T-helper 2 cell treated with Interferon-gamma antibody and Interleukin-4, amounts not matched to agents 5 μg/mL and 100 μg/mL, for 36 hours (primary cell): ENCODE results near the gene STAG1.

Experiments
- DNase-seq: peaks from one replicate; pipeline ENCODE4 v3.0.0; 2021; ENCODE audit warnings: low spot score
- H3K27ac Mint-ChIP-seq: one replicate; pipeline ENCODE4 v1.8.0; 2021; ENCODE audit warnings: mild to moderate bottlenecking, mixed read lengths
- H3K27me3 Mint-ChIP-seq: one replicate; pipeline ENCODE4 v1.8.0; 2021; ENCODE audit warnings: low read depth, mixed read lengths
- H3K36me3 Mint-ChIP-seq: one replicate; pipeline ENCODE4 v1.8.0; 2021; ENCODE audit warnings: low read depth, mixed read lengths
- H3K4me1 Mint-ChIP-seq: one replicate; pipeline ENCODE4 v1.8.0; 2021; ENCODE audit warnings: low read depth, mixed read lengths
- H3K4me3 Mint-ChIP-seq: one replicate; pipeline ENCODE4 v1.8.0; 2022; ENCODE audit warnings: mild to moderate bottlenecking, moderate library complexity, mixed read lengths
- H3K9me3 Mint-ChIP-seq: one replicate; pipeline ENCODE4 v1.8.0; 2021; ENCODE audit warnings: mixed read lengths

The STAG1 gene

GRCh38 chr3:136708333-136708985 is 43.7 kb downstream of the STAG1 start:
- no peak overlapping the region for H3K27ac Mint-ChIP-seq
- H3K9me3 Mint-ChIP-seq, result peaks cover 3% of the 10 kb centered on the region
- peaks cover 24% of the 10 kb centered on the region for H3K36me3 Mint-ChIP-seq
- H3K4me3 Mint-ChIP-seq, result no peak overlapping the region
- no peak for DNase-seq
- no peaks in the 10 kb centered on the region for H3K27me3 Mint-ChIP-seq
- H3K4me1 Mint-ChIP-seq, result peaks cover 1% of the 10 kb centered on the region

GRCh38 chr3:136703429-136703828 is 48.7 kb downstream of the STAG1 start:
- H3K36me3 Mint-ChIP-seq, result peaks cover 31% of the 10 kb centered on the region
- H3K27ac Mint-ChIP-seq, result no peak overlapping the region
- peaks cover 2% of the 10 kb centered on the region for H3K4me1 Mint-ChIP-seq
- no peak overlapping the region for H3K4me3 Mint-ChIP-seq
- H3K27me3 Mint-ChIP-seq, result no peaks in the 10 kb centered on the region
- peaks cover 15% of the 10 kb centered on the region for H3K9me3 Mint-ChIP-seq
- no peak for DNase-seq

- Mint-ChIP-seq H3K36me3 (peaks cover 50% of the 10 kb centered on the region), H3K4me3 (no peak overlapping the region), H3K4me1 (peaks cover 12% of the 10 kb centered on the region), H3K27me3 (no peaks in the 10 kb centered on the region), H3K27ac (no peak overlapping the region), H3K9me3 (peaks cover 48% of the 10 kb centered on the region)
- DNase-seq, result no peak
Measured at GRCh38 chr3:136699271-136699828, 52.8 kb downstream of the STAG1 start.

- no peak overlapping the region for H3K4me3 Mint-ChIP-seq
- H3K4me1 Mint-ChIP-seq, result peaks cover 16% of the 10 kb centered on the region
- H3K27ac Mint-ChIP-seq, result no peak overlapping the region
- no peak for DNase-seq
- H3K36me3 Mint-ChIP-seq, result peaks cover 50% of the 10 kb centered on the region
- no peaks in the 10 kb centered on the region for H3K27me3 Mint-ChIP-seq
- peaks cover 58% of the 10 kb centered on the region for H3K9me3 Mint-ChIP-seq
Measured at GRCh38 chr3:136698361-136698760, 53.8 kb downstream of the STAG1 start.

GRCh38 chr3:136696797-136697196 is 55.4 kb downstream of the STAG1 start:
- no peaks in the 10 kb centered on the region for H3K27me3 Mint-ChIP-seq
- no peak overlapping the region for H3K4me3 Mint-ChIP-seq
- no peak for DNase-seq
- peaks cover 68% of the 10 kb centered on the region for H3K9me3 Mint-ChIP-seq
- H3K36me3 Mint-ChIP-seq, result peaks cover 60% of the 10 kb centered on the region
- no peak overlapping the region for H3K27ac Mint-ChIP-seq
- H3K4me1 Mint-ChIP-seq, result peaks cover 16% of the 10 kb centered on the region

- no peak for DNase-seq
- H3K4me1 Mint-ChIP-seq, result peaks cover 27% of the 10 kb centered on the region
- H3K27me3 Mint-ChIP-seq, result no peaks in the 10 kb centered on the region
- peaks cover 60% of the 10 kb centered on the region for H3K36me3 Mint-ChIP-seq
- peak overlapping the region; percentile 35 for H3K27ac Mint-ChIP-seq
- peaks cover 71% of the 10 kb centered on the region for H3K9me3 Mint-ChIP-seq
- H3K4me3 Mint-ChIP-seq, result peak overlapping the region; percentile 53
Measured at GRCh38 chr3:136694321-136694720, 57.9 kb downstream of the STAG1 start.

GRCh38 chr3:136690599-136690998 is 61.6 kb downstream of the STAG1 start:
- Mint-ChIP-seq H3K4me1 (peaks cover 25% of the 10 kb centered on the region), H3K9me3 (peaks cover 39% of the 10 kb centered on the region), H3K27me3 (no peaks in the 10 kb centered on the region), H3K27ac (no peak overlapping the region), H3K4me3 (no peak overlapping the region), H3K36me3 (peaks cover 48% of the 10 kb centered on the region)
- no peak for DNase-seq

- Mint-ChIP-seq H3K36me3 (peaks cover 21% of the 10 kb centered on the region), H3K4me1 (peaks cover 17% of the 10 kb centered on the region), H3K27ac (no peak overlapping the region), H3K9me3 (peaks cover 19% of the 10 kb centered on the region), H3K27me3 (no peaks in the 10 kb centered on the region), H3K4me3 (no peak overlapping the region)
- no peak for DNase-seq
Measured at GRCh38 chr3:136685882-136686281, 66.3 kb downstream of the STAG1 start.

GRCh38 chr3:136682740-136683312 is 69.4 kb downstream of the STAG1 start:
- peaks cover 8% of the 10 kb centered on the region for H3K36me3 Mint-ChIP-seq
- no peak overlapping the region for H3K4me3 Mint-ChIP-seq
- no peaks in the 10 kb centered on the region for H3K4me1 Mint-ChIP-seq
- no peak for DNase-seq
- H3K27ac Mint-ChIP-seq, result no peak overlapping the region
- peaks cover 14% of the 10 kb centered on the region for H3K9me3 Mint-ChIP-seq
- H3K27me3 Mint-ChIP-seq, result no peaks in the 10 kb centered on the region

- H3K27ac Mint-ChIP-seq, result no peak overlapping the region
- H3K4me3 Mint-ChIP-seq, result no peak overlapping the region
- H3K36me3 Mint-ChIP-seq, result peaks cover 3% of the 10 kb centered on the region
- peaks cover 3% of the 10 kb centered on the region for H3K9me3 Mint-ChIP-seq
- no peak for DNase-seq
- H3K4me1 Mint-ChIP-seq, result peaks cover 11% of the 10 kb centered on the region
- H3K27me3 Mint-ChIP-seq, result no peaks in the 10 kb centered on the region
Measured at GRCh38 chr3:136678981-136679380, 73.2 kb downstream of the STAG1 start.

- H3K4me1 Mint-ChIP-seq, result peaks cover 19% of the 10 kb centered on the region
- H3K9me3 Mint-ChIP-seq, result no peaks in the 10 kb centered on the region
- DNase-seq, result no peak
- peaks cover 5% of the 10 kb centered on the region for H3K36me3 Mint-ChIP-seq
- H3K27me3 Mint-ChIP-seq, result no peaks in the 10 kb centered on the region
- H3K27ac Mint-ChIP-seq, result no peak overlapping the region
- H3K4me3 Mint-ChIP-seq, result no peak overlapping the region
Measured at GRCh38 chr3:136676009-136676408, 76.2 kb downstream of the STAG1 start.

GRCh38 chr3:136675150-136675858 is 76.9 kb downstream of the STAG1 start:
- DNase-seq, result no peak
- Mint-ChIP-seq H3K36me3 (peaks cover 5% of the 10 kb centered on the region), H3K27ac (no peak overlapping the region), H3K9me3 (no peaks in the 10 kb centered on the region), H3K4me1 (peaks cover 19% of the 10 kb centered on the region), H3K4me3 (no peak overlapping the region), H3K27me3 (no peaks in the 10 kb centered on the region)

GRCh38 chr3:136672457-136672856 is 79.7 kb downstream of the STAG1 start:
- peaks cover 19% of the 10 kb centered on the region for H3K4me1 Mint-ChIP-seq
- no peaks in the 10 kb centered on the region for H3K9me3 Mint-ChIP-seq
- no peak overlapping the region for H3K27ac Mint-ChIP-seq

GRCh38 chr3:136671921-136672320 is 80.3 kb downstream of the STAG1 start:
- H3K27me3 Mint-ChIP-seq, result no peaks in the 10 kb centered on the region
- H3K4me1 Mint-ChIP-seq, result peaks cover 19% of the 10 kb centered on the region
- peaks cover 9% of the 10 kb centered on the region for H3K36me3 Mint-ChIP-seq
- DNase-seq, result no peak
- H3K4me3 Mint-ChIP-seq, result no peak overlapping the region
- H3K27ac Mint-ChIP-seq, result no peak overlapping the region
- H3K9me3 Mint-ChIP-seq, result no peaks in the 10 kb centered on the region

More at GRCh38 chr3:136672457-136672856, 79.7 kb downstream of the STAG1 start:
- no peaks in the 10 kb centered on the region for H3K27me3 Mint-ChIP-seq
- DNase-seq, result no peak
- H3K4me3 Mint-ChIP-seq, result no peak overlapping the region
- H3K36me3 Mint-ChIP-seq, result peaks cover 7% of the 10 kb centered on the region
